NCI-H2227 (cell line): Measurements from ENCODE around the gene NAP1L1.
A peak's percentile ranks its signal among the peaks of the same experiment; 100 is the strongest.

ENCODE experiments used
- DNase-seq: peaks from one replicate; lab custom pipeline; 2025; ENCODE audit not compliant: unreplicated experiment; lab: John Stamatoyannopoulos, UW

Gene NAP1L1

DNA sequence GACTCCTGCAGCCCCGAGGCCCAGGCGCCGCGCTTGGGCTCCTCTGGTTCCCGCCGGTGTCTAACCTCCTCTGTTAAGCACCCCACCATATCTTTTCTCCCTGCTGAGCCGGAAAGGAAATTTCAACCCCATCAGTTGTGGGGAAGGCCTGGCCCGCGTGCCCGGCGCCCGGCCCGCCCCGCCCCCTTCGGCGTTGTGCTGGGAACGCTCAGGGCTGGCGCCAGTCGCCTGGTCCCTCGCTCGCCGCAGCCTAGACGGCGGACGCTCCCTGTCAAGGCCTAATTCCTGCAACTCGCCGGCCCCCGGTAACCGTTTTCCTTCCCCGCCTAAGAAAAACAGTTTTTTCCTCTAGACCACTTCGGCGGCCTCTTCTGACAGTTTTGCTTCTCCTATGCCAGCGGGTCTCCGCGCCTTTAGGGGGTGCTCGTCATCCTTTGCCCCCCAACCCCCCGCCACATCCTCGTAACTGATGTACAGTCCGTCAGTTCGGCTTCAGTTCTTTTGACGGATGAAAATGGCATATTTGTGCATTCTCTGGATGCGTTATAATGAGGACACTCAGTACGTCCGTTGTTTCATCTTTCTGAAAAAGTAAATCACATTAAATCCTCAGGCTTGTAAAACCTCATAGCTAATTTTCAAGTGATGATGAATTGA, 506 bp upstream of the NAP1L1 start:
- DNase-seq, result peak; percentile 94

DNA sequence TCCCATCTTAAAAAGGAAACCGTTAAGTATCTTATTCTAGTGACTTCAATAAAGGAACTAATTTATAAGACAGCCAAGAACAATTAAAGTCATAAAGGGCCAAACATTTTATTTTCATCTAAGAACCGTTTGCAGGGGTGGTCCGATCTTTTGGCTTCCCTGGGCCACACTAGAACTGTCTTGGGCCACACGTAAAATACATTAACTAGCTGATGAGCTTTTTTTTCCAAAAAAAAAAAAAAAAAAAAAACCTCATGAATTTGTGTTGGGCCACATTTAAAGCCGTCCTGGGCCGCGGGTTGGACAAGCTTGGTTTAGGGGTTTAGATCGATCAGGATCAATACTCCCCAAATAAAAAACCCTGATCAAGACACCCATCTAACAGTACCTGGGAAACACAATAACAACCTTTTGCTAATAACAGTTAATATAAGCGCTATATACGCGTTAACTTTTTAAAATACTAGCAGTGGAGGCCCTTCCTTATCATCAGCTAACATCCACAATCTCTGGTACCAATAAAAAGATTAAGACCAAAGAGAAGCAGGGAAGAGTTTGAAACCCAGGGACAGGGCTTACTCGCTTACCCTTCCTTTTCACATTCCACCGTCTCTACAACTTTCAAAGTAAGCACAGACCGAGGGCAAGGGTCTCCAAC, 1.1 kb downstream of the NAP1L1 start:
- DNase-seq, result no peak

DNA sequence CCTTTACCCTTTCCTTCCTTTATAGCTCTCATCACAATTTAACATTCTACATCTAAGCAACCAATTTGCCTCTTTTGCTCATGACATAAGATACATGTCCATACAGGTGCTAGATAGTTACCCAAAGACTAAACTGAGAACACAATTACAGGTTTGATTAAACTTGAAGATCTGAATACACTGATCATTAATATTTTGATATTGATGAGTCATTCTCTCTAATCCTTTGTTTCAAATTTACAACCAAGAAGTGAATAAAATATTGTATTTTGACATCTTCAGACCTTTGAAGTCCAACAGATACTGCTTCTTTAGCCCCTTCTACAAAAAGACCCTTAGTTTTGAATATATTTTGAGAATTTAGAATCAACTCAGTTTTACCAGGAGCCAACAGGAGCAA, 2.6 kb downstream of the NAP1L1 start:
- DNase-seq, result no peak

DNA sequence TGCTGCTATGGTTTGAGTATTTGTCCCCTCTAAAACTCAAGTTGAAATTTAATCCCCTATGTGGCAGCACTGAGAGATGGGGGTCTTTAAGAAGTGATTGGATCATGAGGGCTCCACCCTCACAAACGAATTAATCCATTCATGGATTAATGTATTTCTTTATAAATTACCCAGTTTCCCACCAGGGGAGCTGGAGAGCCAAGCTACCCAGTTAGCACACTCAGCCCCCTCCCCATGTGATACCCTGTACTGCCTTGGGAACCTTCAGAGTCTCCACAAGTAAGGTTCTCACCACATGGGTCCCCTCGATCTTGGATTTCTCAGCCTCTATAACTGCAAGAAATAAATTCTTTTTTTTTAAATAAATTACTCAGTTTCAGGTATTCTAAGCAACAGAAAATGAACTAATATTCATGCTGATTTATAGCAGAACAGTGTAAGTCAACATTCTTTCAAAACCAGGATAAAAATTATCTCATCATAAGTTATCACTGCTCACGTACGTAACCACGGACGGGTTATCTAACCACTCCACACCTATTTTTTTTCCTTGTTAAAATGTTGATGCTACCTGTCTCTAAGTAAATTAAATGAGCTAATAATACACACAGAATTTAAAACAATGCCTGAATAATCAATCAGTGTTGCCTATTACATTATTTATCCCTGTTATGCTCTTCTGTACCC, 3.6 kb downstream of the NAP1L1 start:
- no peak for DNase-seq

DNA sequence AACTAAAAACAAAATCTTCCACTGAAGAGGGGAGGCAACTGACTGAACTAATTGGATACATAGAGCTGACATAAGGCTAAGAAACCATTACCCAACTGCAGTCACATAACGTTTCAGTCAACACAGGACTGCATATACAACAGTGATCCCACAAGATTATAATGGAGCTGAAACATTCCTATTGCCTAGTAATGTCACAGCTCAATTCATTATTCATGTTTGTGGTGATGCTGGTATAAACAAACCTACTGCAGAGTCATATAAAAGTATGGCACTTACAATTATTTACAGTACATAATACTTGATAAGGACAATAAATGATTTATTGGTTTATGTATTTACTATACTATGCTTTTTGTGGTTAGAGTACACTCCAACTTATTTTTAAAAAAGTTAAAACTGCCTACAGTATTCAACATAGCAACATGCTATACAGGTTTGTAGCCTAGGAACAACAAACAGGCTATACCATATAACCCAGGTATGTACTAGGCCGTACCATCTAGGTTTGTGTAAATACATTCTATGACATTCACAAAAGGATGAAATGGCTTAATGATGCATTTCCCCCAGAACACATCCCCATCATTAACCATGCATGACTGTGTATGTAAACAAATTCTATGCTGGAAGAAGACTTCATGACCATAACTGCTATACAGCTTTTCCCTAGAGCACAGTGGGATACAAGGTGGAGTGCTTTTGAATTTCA, 4.3 kb downstream of the NAP1L1 start:
- no peak for DNase-seq

DNA sequence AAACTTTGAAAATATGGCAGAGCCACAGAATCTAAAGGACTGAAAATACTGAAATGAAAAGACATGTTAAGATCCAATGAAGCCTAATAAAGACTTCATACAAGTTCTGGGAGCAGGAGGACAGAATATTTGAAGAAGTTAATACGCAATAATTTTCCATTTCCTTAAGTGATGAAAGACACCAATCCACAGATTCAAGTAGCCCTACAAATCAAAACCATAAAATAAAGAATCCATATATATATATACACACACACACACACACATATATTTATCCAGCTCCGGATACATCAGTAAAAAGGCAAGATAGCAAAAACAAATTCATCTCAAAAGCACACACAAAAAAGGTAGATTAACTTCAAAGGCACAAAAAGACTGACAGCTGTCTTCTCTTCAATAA, 5.7 kb downstream of the NAP1L1 start:
- DNase-seq, result no peak

DNA sequence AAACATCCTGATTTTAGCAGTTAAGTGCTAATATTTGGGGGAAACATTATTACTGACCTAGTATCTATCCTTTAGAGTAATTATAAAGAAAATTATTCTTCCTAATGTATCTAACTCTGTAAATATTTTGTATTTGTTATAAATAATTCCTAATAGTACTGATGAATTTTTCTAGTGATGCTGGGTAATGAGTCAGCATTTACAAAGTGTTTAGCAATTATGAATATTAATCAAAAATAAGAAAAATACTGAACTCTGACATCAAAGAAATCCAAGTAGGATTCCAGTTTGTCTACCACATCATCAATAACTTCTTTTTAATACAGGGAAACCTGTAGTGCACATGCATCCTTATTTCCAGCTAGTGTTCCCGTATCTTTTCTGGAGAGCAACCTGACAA, 9.0 kb downstream of the NAP1L1 start:
- DNase-seq, result no peak

DNA sequence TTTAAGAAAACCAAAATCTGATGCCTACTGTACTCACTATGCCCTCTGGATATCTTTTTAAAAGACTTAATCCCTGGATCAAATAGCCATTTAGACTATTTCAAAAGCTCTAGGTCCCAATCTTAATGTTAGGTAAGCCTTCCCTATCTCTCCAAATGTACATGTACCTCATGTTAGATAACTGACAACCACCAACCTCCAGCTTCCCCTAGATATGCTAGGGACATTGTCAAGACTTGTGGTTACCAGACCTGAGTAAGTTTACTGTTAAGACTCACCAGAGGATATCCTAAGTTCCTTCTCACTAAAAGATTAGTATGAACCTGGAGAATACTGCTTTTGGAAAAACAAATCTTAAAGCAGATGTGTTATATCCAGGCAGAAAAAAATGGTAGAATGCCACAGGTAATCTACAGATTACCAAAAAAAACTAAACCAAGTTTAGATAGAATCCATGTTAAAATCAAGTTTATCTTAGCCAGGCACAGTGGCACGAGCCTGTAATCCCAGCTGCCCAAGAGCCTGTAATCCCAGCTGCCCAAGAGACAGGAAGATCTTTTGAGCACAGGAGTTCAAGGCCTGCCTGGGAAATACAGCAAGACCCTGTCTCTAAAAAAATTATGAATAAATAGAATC, 9.7 kb downstream of the NAP1L1 start:
- DNase-seq, result no peak

DNA sequence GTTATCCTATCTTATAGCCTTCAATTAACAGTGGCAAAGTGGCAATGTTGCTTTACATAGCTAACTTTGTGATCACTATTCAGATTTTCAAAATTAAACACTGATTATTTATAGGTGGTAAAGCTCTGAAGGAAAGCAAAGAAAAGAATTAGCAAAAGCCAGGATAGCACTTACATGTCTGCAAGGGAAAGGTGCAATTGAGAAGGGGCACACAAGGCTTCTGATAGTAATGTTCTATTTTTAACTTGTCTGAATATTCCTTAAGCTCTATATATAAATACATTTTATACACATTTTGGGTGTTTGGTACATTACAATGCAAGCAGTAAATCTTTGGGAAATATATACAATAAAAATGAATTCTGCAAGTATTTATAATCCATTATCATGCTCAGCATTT, 10.9 kb downstream of the NAP1L1 start:
- DNase-seq, result no peak

DNA sequence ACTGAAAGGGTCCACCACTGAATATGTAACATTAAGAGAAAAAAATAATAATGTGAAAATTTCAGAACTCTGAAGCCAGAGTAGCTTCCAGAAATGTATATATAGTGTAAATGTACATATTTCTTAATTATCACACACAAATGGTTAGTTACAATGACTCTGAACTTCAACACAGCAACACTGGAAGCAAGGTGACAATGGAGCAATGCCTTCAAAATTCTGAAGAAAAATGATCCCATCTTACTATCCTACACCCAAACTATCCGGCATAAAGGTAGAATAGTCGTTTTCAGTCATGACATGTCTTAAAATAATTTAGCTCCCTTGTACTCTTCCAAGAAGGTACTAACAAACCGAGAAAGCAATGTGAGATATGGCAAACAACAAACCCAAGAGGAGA, 11.9 kb downstream of the NAP1L1 start:
- DNase-seq, result no peak

DNA sequence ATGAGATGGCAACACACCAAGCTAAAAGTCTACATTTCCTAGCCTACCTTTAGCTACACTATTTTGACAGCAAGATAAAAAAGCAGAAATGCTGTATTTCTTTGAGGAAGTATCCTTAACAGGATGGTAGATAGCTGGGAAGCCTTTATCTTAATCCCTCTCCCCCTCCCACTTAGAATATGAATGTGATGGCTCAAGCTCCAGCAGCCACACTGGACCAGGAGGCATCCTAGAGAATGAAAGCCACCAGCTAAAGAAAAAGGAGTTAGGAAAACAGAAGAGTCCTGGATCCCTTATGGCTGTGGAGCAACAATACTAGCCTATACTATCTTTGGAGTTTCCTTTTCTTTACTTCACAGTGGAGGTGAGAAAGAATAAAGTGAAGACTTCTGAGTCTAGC, 15.1 kb downstream of the NAP1L1 start:
- DNase-seq, result no peak

DNA sequence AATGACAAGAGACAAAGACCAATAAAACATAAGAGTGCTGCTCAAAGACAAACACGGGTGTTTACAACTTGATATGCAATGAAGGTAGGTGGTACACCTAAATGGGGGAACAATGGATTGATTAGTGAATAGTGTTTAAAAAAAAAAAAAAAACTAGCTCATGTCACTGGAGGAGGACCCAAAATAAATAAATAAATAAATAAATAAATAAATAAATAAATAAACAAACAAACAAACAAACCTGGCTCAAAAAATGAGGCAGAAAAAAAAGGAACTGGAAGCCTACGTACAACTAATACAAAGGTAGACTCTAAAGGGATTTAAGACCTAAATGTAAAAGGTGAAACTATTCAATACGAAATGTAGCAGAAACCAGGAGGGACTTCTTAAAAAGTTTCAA, 18.6 kb downstream of the NAP1L1 start:
- no peak for DNase-seq

DNA sequence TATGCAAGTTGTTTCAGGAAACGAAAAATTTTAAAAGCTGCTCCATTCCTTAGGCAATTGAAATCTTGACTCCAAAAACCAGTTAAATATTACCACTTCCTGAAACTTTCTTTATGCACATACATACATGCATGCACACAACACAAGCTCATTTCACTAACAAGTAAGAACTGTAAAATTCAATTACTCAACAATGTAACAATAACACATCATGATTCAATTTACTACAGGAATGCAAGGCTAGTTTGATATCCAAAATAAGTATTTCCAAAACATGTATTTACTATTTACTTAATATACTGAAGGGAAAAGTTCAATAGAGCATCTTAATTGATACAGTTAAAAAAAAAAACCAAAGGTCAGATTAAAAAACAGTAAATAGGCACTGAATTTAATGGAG, 19.6 kb downstream of the NAP1L1 start:
- DNase-seq, result no peak

DNA sequence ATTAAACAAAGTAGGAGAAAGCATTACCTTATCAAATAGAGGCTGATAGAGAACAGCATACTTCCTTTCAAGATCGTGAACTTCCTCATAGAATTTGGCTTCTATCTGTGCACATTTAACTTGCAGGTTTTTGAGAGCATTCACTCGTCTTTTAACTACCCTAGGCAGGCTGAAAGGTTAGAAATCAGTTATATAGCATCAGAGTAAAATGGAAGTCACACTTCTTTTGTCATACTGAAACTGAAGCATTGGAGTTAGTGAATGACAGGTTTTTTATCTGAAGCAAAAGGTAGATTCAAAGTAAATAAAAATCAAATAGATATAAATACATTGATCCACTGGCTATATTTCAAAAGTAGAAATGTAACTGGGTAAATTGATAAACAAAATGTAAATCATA, 24.4 kb downstream of the NAP1L1 start:
- DNase-seq, result no peak

DNA sequence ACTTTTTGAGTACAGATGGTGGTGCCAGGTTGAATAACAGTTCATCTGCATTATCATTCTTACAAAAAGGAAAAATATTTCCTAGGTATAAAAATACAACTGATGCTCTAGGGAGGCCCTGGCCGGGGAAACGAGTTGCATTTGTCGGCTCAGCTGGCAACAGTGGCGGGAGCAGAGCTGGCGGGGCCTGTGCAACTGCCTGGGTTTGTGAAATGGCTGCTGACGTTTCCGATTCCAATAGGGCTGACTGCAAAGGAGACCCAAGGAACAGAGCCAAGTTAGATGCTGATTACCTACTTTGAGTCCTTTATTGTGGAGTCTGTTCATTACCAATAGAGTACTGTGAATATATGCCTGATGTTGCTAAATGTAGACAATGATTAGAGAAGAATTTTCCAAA, 27.2 kb downstream of the NAP1L1 start:
- no peak for DNase-seq

DNA sequence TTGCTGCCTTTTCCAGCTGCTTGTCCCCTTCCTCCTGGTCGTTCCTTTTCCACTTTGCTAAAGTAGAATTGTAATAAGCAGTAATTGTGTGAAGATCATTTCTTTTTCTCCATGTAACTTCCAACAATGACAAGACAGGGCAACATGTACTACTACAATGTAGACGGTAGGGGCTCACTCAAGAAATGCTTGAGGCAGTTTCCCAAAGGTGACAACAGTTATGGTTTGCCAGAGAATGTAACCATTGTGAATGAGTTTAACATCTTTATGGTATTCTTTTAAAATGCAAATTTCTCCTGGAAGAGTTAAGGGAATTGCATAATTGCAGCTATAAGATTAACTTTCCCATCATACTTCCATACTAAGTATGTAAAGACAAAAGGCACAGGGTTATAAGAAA, 29.1 kb downstream of the NAP1L1 start:
- no peak for DNase-seq

DNA sequence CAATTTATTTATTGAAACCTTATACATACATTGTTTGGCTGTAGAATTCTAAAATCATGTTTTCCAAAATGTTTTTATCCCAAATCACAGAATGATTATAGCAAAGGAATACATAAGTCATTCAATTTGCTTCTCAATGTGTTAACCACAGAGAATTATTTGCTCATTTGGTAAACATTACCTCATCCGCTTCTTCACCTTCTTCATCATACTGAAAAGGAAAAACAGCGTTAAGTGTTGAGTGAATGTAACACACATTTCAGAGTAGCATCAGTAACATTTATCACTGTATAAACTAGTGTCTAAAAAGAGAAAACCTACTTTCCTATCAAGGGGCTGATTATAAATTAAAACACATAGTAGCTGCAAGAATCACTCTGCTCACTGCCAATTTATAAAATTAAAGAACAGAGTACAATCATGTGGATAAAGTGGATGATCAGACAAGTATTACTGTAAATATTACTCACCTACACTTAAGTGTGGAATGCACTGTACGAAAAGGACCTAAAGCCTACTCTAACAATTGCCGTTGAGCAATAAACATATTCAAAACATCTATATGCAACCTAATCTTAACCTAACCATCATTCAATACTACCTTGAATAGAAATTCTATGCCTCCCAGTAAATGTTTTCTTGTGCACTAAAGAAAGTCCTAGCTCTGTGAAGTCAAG, 34.8 kb downstream of the NAP1L1 start:
- DNase-seq, result no peak

DNA sequence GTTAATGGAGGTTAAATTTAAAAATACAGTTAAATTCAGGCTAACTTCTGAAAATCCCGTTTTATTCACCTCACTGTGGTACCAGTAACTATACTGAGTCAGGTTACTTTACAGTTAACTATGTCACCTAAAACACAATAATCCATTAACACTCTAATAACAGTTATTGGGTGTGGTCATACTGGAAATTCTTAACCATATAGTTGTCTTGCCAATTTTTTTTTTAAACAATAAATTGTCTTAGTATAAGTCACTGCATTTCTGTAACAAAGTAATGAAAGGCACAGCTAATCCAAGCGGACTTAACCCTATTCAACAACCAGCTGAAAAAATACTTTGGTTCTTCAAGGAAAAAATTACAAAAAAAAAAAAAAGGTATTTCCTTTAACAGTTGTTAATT, 36.7 kb downstream of the NAP1L1 start:
- DNase-seq, result no peak

DNA sequence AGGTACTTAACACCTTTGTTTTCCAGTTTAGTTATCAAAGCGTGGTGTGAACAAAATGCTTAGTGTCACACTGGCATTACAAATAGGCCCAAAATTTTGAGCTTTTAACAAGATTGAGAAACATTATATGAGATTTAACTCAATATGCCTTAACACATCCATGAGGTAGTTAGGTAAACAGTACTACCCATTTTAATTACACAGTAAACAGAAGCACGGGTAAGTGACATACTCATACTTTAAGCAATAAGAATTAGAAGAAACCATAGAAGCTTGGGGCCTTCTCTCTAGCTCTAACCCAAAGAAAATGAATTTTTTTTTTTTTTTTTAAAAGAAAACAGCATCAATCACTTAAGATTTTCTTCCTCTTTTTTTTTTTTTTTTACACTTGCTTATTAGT, 37.4 kb downstream of the NAP1L1 start:
- DNase-seq, result no peak

DNA sequence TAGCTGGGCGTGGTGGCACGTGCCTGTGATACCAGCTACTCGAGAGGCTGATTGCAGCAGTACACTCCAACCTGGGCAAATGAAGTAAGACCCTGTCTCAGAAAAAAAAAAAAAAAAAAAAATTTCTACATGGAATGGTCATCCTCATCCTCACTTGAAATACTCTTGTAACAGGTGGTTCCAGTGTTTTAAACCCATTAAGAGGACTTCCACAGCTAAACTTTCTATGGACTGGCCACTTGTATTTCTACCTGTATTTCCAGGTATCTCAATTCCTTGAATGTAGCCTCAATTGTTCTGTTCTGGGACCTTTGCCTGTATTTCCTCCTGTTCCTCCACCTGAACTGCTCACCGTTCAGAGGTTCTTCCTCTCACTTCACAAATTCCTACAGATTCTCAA, 41.1 kb downstream of the NAP1L1 start:
- no peak for DNase-seq

DNA sequence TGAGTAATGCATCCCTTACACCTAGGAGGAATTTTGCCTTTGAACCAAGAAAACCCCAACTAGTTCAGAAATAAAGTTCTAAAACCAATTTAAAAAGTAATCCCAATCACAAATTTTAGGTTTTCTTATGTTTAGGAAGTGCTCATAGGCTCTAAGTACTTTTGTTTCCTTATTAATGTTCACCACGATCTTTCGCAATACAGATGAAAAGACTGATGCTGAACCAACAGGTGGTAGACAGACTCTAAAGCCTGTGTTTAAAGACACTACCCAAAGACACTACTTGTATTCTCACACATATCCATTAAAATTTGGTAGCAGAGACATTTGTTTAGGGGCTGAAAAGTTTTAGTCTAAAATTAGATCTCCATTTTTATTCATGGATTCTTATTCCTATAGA, 42.3 kb downstream of the NAP1L1 start:
- no peak for DNase-seq
